SK-N-SH treated with all-trans-retinoic acid at 6 μM for 48 hours (cell line): ENCODE measurements around the gene CDC42BPG.

Experiments used
- ARNTL ChIP-seq: fragments of 450-650 bp; formaldehyde crosslinking; IDR thresholded peaks from 2 replicates; pipeline ENCODE4 v1.5.0; 2020; ENCODE audit warnings: low read depth, mild to moderate bottlenecking, moderate library complexity, borderline replicate concordance
- CSDC2 ChIP-seq: fragments of 250-450 bp; sonication (Bioruptor Pico); IDR thresholded peaks from 2 replicates; pipeline ENCODE4 v1.5.0; 2020; ENCODE audit warnings: mild to moderate bottlenecking, moderate library complexity
- ZFP3 ChIP-seq: fragments of 250-450 bp; sonication (Bioruptor Pico); IDR thresholded peaks from 2 replicates; pipeline ENCODE4 v1.5.0; 2020; ENCODE audit warnings: mild to moderate bottlenecking, moderate library complexity
- ZFP30 ChIP-seq: fragments of 450-650 bp; formaldehyde crosslinking; IDR thresholded peaks from 2 replicates; pipeline ENCODE4 v1.5.0; 2022; ENCODE audit warnings: mild to moderate bottlenecking, moderate library complexity
- TF ChIP-seq, protein P1 (sequence below): fragments of 250-450 bp; sonication (Bioruptor Pico); IDR thresholded peaks from 2 replicates; pipeline ENCODE4 v1.8.0; 2021; ENCODE audit warnings: low read depth, mild to moderate bottlenecking, moderate library complexity, borderline replicate concordance

- TF ChIP-seq ARNTL (CRISPR knock-in tag): no peak
- no peak for TF ChIP-seq ZFP3 (CRISPR knock-in tag)
- no peak for TF ChIP-seq CSDC2 (CRISPR knock-in tag)
- no peak for TF ChIP-seq ZFP30 (CRISPR knock-in tag)
- TF ChIP-seq, protein P1, sequence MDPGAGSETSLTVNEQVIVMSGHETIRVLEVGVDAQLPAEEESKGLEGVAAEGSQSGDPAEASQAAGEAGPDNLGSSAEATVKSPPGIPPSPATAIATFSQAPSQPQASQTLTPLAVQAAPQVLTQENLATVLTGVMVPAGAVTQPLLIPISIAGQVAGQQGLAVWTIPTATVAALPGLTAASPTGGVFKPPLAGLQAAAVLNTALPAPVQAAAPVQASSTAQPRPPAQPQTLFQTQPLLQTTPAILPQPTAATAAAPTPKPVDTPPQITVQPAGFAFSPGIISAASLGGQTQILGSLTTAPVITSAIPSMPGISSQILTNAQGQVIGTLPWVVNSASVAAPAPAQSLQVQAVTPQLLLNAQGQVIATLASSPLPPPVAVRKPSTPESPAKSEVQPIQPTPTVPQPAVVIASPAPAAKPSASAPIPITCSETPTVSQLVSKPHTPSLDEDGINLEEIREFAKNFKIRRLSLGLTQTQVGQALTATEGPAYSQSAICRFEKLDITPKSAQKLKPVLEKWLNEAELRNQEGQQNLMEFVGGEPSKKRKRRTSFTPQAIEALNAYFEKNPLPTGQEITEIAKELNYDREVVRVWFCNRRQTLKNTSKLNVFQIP: no peak
These were observed 30.6 kb downstream of the CDC42BPG start for GRCh38 chr11:64813826-64814225.
